ENCODE data around the gene FASTKD2.

Gene FASTKD2

DNA sequence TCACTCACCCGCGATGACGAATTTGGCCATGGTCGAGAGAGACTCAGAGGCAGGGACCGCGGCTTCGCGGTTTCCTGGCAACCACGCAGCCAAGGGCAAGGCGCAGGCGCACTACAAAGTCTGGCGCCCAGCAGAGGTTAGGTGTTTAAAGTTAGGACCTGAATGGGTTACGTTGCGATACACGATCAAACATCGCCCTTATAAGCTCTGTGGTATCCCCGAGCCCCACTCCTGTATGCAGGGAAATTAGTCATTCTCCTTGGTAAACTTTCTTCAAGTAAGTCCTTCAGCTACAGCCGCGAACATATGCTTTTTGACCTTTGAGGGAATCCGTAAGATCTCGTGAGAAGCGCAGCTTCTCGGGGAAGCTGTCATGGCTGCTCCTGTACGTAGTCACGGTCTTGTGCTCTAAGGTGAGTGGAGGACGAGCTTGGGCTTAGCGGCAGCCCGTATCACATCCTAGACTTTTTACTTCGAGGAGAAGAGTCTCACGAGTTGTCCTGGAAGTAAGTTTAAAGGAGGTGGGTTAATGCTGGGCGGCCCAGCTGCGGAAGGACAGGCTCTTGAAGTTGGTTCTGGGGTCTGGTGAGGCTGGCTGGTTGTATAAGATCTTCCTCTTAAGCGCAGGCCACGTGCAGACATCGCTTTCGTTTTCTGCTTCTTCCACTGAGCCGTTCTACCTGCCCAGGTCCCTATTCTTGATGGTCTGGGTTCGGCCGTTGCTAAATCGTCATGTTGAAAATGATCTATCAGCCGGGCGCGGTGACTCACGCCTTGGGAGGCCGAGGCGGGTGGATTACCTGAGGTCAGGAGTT lies at the start of gene FASTKD2, which contains the start of gene MDH1B:
FASTKD2 (plus strand) TSS at position 365 of the 815 bp plus-strand sequence. CDS start 1,088 bp downstream, outside the sequence.
MDH1B (minus strand) TSS at position 87 of the 815 bp plus-strand sequence; CDS start at position 30, 57 bp downstream.
- DNase-seq (ENCODE audit: extremely low spot score, insufficient read length, low read depth) (peak; percentile 61), FAIRE-seq (peak; percentile 91)

DNA sequence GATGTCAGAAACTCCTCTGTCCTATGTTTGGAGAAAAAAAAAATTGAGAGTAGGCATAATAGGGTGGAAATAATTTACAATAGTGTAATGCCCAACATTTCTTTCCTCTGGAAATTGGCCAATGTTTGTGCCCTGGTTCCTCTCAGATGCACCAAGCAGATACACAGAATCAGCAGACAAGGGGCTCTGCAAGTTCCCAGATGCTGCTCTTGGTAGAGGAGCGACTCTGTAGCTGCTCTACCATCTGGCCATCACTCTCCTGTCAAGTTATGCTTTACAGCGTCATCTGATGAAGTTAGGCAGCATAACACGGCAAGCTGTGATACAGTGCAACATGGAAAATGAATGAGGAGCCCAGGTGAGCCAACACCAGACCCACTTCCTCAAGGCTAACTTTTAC lies 48.8 kb upstream of the FASTKD2 start:
- FAIRE-seq (no peak), DNase-seq (ENCODE audit: extremely low spot score, insufficient read length, low read depth) (no peak)

DNA sequence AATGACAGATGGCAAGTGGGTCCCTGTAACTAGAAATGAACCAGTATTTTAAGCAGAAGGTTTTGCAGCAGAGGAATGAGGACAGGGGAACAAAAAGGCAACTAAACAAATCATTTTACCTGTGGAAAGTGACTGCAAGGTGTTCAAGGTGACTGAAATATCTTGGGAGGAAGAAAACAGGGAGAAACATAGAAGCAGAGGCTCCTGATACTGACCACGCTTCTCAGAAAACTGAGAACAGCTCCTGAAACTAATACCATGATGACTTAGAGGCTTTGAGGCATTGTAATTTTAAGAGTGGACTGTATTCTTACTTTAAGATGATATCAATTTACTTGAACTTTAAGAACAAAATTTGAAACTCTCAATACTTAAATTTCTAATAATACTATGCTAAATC lies 47.1 kb upstream of the FASTKD2 start, which contains the start of gene DYTN:
DYTN (minus strand) TSS at position 101 of the 400 bp plus-strand sequence. CDS start 117 bp downstream, outside the sequence.
- no peak for DNase-seq (ENCODE audit: extremely low spot score, insufficient read length, low read depth)
- no peak for FAIRE-seq

DNA sequence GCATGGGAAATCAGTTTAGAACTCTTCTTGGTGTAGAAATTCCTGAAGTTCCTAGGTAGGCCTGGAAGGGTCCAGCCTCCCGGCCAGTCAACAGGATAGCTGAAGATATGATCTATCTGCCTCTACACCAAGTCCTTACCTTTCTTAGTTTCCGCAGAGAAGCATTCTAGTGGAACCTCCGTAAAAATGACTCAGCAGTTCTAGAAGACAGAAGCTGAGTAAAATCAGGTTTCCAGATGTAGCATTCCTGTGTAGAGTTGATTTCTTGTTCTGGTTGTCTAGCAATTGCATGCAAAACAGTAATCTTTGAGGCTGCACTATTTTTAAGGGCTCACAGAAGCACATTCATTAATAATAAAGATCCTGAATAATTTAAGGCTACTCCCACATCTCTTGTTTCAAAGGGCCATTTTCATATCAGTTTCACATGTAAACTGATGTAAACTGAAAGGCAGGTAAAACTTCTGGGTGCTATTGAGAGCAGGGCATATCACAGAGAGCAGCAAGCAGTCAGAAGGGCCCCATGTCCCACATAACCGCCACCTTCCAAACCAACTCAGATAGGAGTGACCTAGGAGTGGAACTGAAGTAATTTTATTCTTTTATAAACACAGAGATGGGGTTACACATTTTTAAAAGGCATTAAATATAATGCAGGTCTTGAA lies 44.0 kb upstream of the FASTKD2 start:
- DNase-seq (ENCODE audit: extremely low spot score, insufficient read length, low read depth) (no peak), FAIRE-seq (peak; percentile 64)

- no peak for FAIRE-seq
- no peak for DNase-seq (ENCODE audit: extremely low spot score, insufficient read length, low read depth)
Measured at GRCh38 chr2:206723288-206723687, 42.1 kb upstream of the FASTKD2 start.

DNA sequence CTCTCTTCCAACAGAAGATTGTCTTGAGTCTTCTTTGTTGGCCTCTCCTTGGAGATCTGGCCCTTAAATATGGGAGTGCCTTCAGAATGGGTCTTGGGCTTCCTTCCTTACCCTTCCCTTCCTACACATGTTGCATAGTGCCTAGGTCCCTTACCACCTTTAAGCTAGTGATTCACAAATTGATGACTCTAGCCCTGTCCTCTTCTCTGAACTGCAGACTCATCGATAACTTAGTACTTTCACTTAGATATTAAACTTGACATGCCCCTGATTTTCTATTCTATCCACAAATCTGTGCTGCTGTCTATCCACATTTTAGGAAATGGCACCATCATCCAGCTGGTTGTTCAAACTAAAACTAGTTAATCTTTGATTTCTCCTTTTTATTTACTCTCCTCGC lies 38.1 kb upstream of the FASTKD2 start:
- FAIRE-seq (no peak), DNase-seq (ENCODE audit: extremely low spot score, insufficient read length, low read depth) (no peak)

GRCh38 chr2:206728277-206729199 lies 36.9 kb upstream of the FASTKD2 start:
- DNase-seq (ENCODE audit: extremely low spot score, insufficient read length, low read depth) (no peak), FAIRE-seq (no peak)

DNA sequence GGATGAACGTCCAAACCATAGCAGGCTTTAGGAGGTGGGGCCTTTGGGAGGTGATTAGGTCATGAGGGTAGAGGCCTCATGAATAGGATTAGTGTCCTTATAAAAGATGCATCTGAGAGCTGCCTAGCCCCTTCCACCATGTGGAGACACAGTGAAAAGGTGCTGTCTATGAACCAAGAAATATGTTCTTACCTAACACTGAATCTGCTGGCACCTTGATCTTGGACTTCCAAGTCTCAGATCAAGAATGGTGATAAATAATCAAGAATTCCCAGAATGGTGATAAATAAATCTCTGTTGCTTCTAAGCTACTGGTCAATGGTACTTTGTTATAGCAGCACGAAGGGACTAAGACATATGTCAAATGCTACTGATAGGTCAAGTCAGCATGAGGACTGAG lies 32.1 kb upstream of the FASTKD2 start:
- no peak for FAIRE-seq
- DNase-seq (ENCODE audit: extremely low spot score, insufficient read length, low read depth), result no peak

DNA sequence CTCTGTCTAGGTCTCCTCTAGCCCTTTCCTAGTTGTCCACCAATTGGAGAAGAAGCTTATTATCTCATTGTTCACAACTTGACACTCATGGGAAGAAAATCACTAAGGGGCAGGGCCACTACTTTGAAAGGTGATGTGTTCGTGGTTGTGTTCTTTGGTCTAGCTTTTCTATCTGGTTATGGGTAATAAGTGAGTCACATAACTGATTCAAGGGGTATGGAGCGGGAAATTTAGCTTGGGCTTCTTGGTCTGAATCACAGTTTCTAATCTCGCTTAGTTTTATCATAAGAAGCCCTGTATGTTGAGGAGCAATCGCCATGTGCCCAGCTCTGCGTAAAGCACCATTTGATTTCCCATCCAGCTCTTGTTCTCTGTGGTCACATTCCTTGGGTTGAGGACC lies 28.5 kb upstream of the FASTKD2 start:
- no peak for FAIRE-seq
- no peak for DNase-seq (ENCODE audit: extremely low spot score, insufficient read length, low read depth)

DNA sequence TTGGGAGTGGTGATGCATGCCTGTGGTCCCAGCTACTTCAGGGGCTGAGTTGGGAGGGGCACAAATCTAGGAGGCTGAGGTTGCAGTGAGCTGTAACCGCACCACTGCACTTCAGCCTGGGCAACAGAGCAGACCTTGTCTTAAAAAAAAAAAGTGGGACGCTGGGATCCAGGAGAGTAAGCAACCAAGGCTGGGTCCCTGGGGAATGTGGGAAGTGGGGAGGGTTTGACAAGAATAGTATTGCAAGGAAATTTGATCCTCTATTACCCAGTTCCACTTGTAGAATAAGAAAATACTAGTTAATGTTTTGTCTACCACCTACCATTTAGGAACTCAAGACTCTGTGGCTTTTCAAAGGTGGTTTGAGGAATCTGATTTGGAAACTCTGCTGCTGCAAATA lies 26.1 kb upstream of the FASTKD2 start:
- FAIRE-seq, result no peak
- DNase-seq (ENCODE audit: extremely low spot score, insufficient read length, low read depth), result no peak

DNA sequence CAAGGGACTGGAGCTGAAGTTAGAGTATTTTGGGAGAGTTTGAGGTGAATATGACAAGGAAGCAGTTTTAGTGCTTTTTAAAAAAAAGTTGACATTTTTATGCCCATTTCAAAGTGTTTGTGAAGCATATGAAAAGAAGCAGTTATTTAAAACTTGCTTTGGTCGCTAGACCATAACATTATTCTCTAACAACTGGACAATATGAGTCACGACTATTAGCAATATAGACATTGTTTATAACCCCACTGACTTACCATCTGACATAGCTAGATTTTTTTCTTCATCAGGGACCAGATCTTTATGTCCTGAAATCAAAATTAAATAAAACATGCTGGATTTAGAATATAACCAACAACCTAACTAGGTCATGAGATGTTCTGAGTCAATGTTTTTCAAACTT lies 24.6 kb upstream of the FASTKD2 start:
- no peak for FAIRE-seq

DNA sequence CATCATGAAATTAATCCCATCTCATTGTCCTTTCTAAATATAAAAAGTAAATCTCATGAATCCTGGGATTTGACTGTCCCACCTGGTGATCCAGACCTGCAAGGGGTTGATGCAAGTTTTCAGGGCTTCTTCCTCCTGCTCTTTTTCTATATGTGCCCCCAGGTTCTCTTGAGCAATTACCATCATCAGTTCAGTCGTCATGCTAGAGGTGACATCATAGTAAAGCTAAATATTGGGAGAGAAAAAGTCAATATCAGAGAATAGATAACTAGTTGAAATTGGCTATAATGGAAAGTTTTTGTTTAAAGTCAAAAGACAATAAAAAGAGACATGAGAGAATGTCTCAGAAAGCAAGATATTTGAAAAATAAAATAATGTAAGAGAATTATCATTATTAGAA lies 8.6 kb upstream of the FASTKD2 start:
- FAIRE-seq, result no peak
- no peak for DNase-seq (ENCODE audit: extremely low spot score, insufficient read length, low read depth)

More for the DNA sequence above, 24.6 kb upstream of the FASTKD2 start:
- no peak for DNase-seq (ENCODE audit: extremely low spot score, insufficient read length, low read depth)

DNA sequence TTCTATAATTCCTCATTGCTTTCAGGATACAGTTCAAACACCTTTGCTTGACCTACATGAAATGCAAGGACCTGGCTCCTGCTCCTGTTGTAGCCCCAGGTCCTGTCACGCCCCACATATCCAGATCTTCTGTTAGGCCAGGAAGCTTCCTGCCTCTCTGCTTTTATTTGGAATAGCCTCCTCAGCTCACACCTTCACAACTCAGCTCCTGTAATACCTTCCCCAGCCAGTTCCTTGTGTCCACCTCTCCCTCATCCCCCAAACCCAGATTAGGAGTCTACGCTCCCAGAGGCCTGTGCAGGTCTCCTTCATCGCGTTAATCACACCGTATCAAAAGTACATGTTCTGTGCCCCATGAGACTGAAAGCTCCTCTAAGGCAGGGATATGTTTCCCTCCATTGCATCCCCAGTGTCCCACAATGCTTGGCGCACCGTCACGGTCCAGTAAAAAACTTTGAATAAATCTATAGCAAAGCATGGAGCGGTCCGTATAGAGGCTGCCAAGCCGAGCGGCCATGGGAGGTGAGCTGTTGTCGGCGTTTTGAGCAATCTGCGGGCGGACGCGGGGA lies 649 bp upstream of the FASTKD2 start:
- DNase-seq (ENCODE audit: extremely low spot score, insufficient read length, low read depth) (no peak), FAIRE-seq (no peak)

- FAIRE-seq (no peak), DNase-seq (ENCODE audit: extremely low spot score, insufficient read length, low read depth) (no peak)
Measured at GRCh38 chr2:206766057-206766930, 888 bp downstream of the FASTKD2 start.

- FAIRE-seq (no peak), DNase-seq (ENCODE audit: extremely low spot score, insufficient read length, low read depth) (no peak)
Measured at GRCh38 chr2:206774871-206775270, 9.5 kb downstream of the FASTKD2 start.

DNA sequence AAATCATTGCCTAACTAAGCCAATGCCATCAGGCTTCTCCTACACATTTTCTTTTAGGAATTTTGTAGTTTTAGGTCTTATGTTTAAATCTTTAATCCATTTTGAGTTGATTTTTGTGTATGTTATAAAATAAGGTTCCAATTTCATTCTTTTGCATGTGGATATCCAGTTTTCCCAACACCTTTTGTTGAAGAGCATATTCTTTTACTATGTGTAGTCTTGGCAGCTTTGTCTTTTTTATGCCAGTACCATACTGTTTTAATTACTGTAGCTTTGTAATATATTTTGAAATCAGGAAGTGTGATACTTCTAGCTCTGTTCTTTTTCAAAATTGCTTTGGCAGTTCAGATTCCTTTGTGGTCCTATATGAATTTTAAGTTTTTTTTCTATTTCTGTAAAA lies 11.0 kb downstream of the FASTKD2 start:
- FAIRE-seq (no peak), DNase-seq (ENCODE audit: extremely low spot score, insufficient read length, low read depth) (no peak)

- FAIRE-seq (no peak), DNase-seq (ENCODE audit: extremely low spot score, insufficient read length, low read depth) (no peak)
Measured at GRCh38 chr2:206780671-206781070, 15.3 kb downstream of the FASTKD2 start.

- no peak for DNase-seq (ENCODE audit: extremely low spot score, insufficient read length, low read depth)
- no peak for FAIRE-seq
Measured at GRCh38 chr2:206783718-206784117, 18.3 kb downstream of the FASTKD2 start.

All from GM18507 (cell line).